GM13976 (cell line): ENCODE measurements around the gene RAE1.

Experiments used
- DNase-seq: peaks from one replicate; pipeline ENCODE4 v3.0.0; 2012; ENCODE audit warnings: low spot score
- in situ Hi-C: fragments of 300-500 bp; cut with MboI; formaldehyde crosslinking; loops from one replicate; pipeline ENCODE4 v1.12.0; 2022; ENCODE audit warnings: low sequenced_read_pairs, mixed read lengths, inconsistent platforms; ENCODE audit not compliant: unreplicated experiment
- TF ChIP-seq, protein P1 (sequence below): IDR thresholded peaks from 2 replicates; pipeline ENCODE4 v1.5.1; 2012; ENCODE audit warnings: borderline replicate concordance, mild to moderate bottlenecking; ENCODE audit not compliant: insufficient read depth; ENCODE audit errors: extremely low read depth, missing control alignments, control extremely low read depth

RAE1 gene

GRCh38 chr20:57375652-57376230 lies 24.7 kb downstream of the RAE1 start:
- no peak for DNase-seq
- TF ChIP-seq, protein P1, sequence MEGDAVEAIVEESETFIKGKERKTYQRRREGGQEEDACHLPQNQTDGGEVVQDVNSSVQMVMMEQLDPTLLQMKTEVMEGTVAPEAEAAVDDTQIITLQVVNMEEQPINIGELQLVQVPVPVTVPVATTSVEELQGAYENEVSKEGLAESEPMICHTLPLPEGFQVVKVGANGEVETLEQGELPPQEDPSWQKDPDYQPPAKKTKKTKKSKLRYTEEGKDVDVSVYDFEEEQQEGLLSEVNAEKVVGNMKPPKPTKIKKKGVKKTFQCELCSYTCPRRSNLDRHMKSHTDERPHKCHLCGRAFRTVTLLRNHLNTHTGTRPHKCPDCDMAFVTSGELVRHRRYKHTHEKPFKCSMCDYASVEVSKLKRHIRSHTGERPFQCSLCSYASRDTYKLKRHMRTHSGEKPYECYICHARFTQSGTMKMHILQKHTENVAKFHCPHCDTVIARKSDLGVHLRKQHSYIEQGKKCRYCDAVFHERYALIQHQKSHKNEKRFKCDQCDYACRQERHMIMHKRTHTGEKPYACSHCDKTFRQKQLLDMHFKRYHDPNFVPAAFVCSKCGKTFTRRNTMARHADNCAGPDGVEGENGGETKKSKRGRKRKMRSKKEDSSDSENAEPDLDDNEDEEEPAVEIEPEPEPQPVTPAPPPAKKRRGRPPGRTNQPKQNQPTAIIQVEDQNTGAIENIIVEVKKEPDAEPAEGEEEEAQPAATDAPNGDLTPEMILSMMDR: no peak
- in situ Hi-C loops: loop anchor here (25.0 kb wide), 1 partner anchor 812 kb away; no protein-coding TSS in a partner anchor

- in situ Hi-C loops: loop anchor here (25.0 kb wide), 1 partner anchor 810 kb away; no protein-coding TSS in a partner anchor
- DNase-seq: no peak
- TF ChIP-seq, protein P1: no peak
Observed at GRCh38 chr20:57377350-57377749, 26.3 kb downstream of the RAE1 start.

DNA sequence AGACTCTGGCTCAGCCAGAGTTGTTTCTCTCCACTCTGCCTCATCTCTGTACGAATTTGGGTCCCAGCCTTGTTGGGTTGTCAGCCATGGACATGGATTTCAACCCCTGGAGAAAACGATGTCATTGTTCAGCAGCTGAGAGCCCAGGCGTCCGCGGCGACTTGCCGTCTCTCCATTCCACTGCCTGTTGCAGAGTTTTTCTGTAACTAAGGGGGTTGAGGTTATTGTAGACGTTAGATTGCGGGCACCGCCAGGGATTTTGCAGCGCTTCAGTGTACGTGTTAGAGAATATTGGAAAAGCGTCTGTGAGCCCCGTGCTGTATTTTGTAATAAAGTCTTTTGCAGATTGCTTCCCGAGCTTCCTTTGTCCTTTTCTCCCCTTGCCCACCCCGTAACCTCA lies 27.1 kb downstream of the RAE1 start:
- DNase-seq: no peak
- TF ChIP-seq, protein P1: no peak
- in situ Hi-C loops: loop anchor here (25.0 kb wide), 1 partner anchor 809 kb away; no protein-coding TSS in a partner anchor

DNA sequence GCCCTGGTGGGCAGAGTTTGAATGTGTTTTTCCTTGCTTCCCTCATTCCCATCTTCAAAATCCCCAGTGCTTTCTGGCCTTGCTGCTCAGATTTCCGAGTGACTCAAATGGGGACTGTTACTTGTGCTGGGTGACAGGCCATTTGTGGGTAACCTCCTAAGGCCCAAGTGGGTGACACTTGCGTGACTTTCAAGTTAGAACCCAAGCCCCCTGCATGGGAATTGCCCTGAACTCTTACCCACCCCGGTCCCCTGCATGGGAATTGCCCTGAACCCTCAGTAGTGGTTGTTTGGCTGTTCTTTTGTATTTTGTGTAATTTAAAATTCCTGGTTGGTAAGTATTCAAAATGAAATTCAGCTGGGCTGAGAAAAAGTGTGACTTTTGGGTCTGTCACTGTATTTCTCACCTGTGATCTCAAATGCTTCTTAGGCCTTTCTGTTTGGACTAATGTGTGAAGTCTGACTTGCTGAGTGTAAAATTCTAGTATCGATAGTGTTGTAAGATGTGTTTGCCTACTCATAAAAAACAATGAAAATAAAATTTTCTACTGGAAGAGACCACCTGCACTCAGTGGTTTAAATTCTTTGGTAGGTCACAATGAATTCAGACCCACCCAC lies 27.7 kb downstream of the RAE1 start:
- DNase-seq: no peak
- in situ Hi-C loops: loop anchor here (25.0 kb wide), 1 partner anchor 809 kb away; no protein-coding TSS in a partner anchor
- TF ChIP-seq, protein P1: no peak

DNA sequence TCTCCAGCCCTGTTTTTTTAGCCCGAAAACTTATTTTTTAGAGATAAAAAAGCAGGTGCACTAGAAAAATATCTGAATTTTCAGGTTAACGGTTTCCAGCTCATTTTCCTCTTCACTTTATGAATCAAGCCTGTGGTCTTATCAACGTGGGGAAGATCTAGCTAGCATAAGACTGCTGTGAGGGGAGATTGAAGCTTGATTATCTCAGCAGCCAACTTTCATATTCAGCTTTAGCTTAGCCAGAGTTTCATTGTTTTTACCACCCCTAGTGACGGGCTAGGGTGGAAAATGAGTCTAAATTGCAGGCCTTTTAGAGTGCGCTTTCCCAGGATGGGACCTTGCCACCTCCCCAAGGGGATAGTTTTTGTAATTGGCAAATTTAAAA lies 28.2 kb downstream of the RAE1 start:
- TF ChIP-seq, protein P1: no peak
- DNase-seq: no peak
- in situ Hi-C loops: loop anchor here (25.0 kb wide), 1 partner anchor 808 kb away; no protein-coding TSS in a partner anchor

GRCh38 chr20:57380081-57380750 lies 29.2 kb downstream of the RAE1 start:
- in situ Hi-C loops: loop anchor here (10.0 to 25.0 kb wide), 2 partner anchors 215 to 807 kb away; no protein-coding TSS in a partner anchor
- no peak for DNase-seq
- TF ChIP-seq, protein P1: no peak
